Activated CD8-positive, alpha-beta memory T cell treated with anti-CD3 and anti-CD28 coated beads, Interleukin-2, amount 50 U/mL, for 4 hours (primary cell): ENCODE results near the gene NRXN3.
"Not testable (repeated sequence)": the region's sequence is repeated elsewhere in the genome, so short reads cannot be mapped to it uniquely, and the experiment has no call there.

Source experiments
- DNase-seq: peaks from one replicate; pipeline ENCODE4 v3.0.0-alpha.2; 2020

The NRXN3 gene

GRCh38 chr14:79730953-79731352 is 1560.8 kb downstream of the NRXN3 start:
- DNase-seq, result no peak

- no peak for DNase-seq
Observed at GRCh38 chr14:79732911-79733655, 1562.9 kb downstream of the NRXN3 start.

- no peak for DNase-seq
Observed at GRCh38 chr14:79734151-79734550, 1564.0 kb downstream of the NRXN3 start.

- no peak for DNase-seq
Observed at GRCh38 chr14:79734656-79735055, 1564.5 kb downstream of the NRXN3 start.

GRCh38 chr14:79735121-79735520 is 1564.9 kb downstream of the NRXN3 start:
- no peak for DNase-seq

GRCh38 chr14:79740066-79740601 is 1570.0 kb downstream of the NRXN3 start:
- no peak for DNase-seq

GRCh38 chr14:79742142-79742541 is 1572.0 kb downstream of the NRXN3 start:
- DNase-seq, result no peak

- DNase-seq, result no peak
Observed at GRCh38 chr14:79745046-79745445, 1574.9 kb downstream of the NRXN3 start.

- DNase-seq, result no peak
Observed at GRCh38 chr14:79749065-79749464, 1578.9 kb downstream of the NRXN3 start.

- no peak for DNase-seq
Observed at GRCh38 chr14:79758985-79759384, 1588.8 kb downstream of the NRXN3 start.

GRCh38 chr14:79764323-79764722 is 1594.2 kb downstream of the NRXN3 start:
- DNase-seq, result no peak

- DNase-seq, result no peak
Observed at GRCh38 chr14:79766511-79766910, 1596.3 kb downstream of the NRXN3 start.

- DNase-seq, result no peak
Observed at GRCh38 chr14:79767251-79767650, 1597.1 kb downstream of the NRXN3 start.

GRCh38 chr14:79767721-79768120 is 1597.5 kb downstream of the NRXN3 start:
- DNase-seq, result not testable (repeated sequence)

GRCh38 chr14:79781882-79782281 is 1611.7 kb downstream of the NRXN3 start:
- DNase-seq, result no peak

- no peak for DNase-seq
Observed at GRCh38 chr14:79783041-79783440, 1612.9 kb downstream of the NRXN3 start.

- DNase-seq, result no peak
Observed at GRCh38 chr14:79786522-79786921, 1616.3 kb downstream of the NRXN3 start.

GRCh38 chr14:79788346-79788745 is 1618.2 kb downstream of the NRXN3 start:
- no peak for DNase-seq

- DNase-seq, result no peak
Observed at GRCh38 chr14:79791055-79791732, 1621.0 kb downstream of the NRXN3 start.

GRCh38 chr14:79802093-79802492 is 1631.9 kb downstream of the NRXN3 start:
- DNase-seq, result no peak

GRCh38 chr14:79805636-79806035 is 1635.5 kb downstream of the NRXN3 start:
- no peak for DNase-seq

- DNase-seq, result no peak
Observed at GRCh38 chr14:79809849-79810612, 1639.9 kb downstream of the NRXN3 start.

- no peak for DNase-seq
Observed at GRCh38 chr14:79820866-79821535, 1650.8 kb downstream of the NRXN3 start.
